ENCODE data around the gene TRAF3IP1. TPM values are rescaled to one million over a fixed set of nuclear protein-coding genes. Genes with fewer than 3 reads are reported as not detected.

Gene TRAF3IP1
- total RNA-seq, 2 experiments from 2014 or later, result 6.8 to 8.8 TPM

GRCh38 chr2:238422285-238422684 lies 102.0 kb downstream of the TRAF3IP1 start:
- Mint-ChIP-seq H3K9me3 (ENCODE audit: low read depth) (no peaks in the 10 kb centered on the region), H3K27ac (no peak overlapping the region), H3K4me1 (peaks cover 10% of the 10 kb centered on the region), H3K27me3 (no peaks in the 10 kb centered on the region), H3K4me3 (no peak overlapping the region), H3K36me3 (no peaks in the 10 kb centered on the region)
- ATAC-seq (no peak), DNase-seq (no peak)
- CTCF ChIA-PET, result interaction anchor here (0.6 kb wide), 1 partner anchor 46 kb away, joined by 3 read pairs; no protein-coding TSS in a partner anchor

DNA sequence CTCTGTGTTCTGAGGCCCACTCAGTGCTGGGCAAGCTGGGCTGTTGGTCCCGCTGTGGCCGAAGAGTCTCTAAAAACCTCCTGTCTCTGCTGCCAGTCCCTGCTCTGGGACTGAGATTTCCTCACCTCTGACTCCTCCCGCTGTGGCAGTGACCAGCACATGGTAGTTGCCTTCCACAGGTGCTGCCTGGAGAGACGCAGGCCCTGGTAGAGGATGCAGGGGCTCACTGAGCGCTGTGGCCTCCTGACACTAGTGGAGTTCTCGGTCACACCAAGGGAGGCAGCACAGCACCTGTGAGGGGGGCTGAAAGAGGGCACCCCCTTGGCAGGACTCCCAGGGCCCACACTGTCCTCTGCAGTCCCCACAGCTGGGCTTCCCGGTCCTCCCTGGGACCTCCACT lies 102.6 kb downstream of the TRAF3IP1 start:
- ATAC-seq, result no peak
- Mint-ChIP-seq H3K4me3 (no peak overlapping the region), H3K27me3 (no peaks in the 10 kb centered on the region), H3K4me1 (peaks cover 17% of the 10 kb centered on the region), H3K27ac (no peak overlapping the region), H3K36me3 (peaks cover 2% of the 10 kb centered on the region), H3K9me3 (ENCODE audit: low read depth) (no peaks in the 10 kb centered on the region)
- no peak for DNase-seq
- CTCF ChIA-PET, result interaction anchor here (1.1 kb wide), 1 partner anchor 33 kb away, joined by 3 read pairs; no protein-coding TSS in a partner anchor

DNA sequence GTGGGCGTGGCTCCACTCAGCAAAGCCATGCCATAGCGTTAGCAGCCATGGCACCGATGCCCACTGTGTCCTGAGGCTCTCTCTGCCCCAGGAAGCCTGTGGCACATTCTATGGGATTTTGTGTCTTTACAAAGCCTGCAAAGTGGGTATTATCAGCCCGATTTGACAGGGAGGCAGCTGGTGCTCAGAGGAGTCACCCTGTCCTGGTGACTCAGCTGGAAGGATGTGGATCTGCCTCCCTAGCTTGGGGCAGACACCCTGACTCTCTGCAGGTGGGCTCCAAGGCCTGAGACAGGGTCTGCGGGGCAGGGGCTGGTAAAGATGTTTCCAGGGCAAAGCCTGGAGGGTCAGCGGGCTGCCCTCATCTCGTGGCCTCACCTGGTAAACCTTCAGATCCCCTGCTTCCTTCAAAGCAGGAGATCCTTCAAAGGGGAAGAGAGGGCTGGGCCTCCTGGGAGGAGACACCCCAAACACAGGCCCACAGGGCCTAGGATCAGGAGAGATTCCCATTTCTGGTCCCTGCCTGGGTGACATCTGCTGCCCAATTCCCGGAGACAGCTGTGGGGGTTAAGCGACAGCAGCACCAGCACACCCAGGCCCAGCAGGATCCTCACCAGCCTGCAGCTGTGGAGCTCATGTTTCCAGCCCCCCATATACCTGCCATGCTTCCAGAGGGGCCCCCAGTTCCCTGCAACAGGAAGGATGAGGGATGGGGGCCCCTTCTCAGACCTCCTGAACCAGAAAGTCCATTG lies 103.4 kb downstream of the TRAF3IP1 start:
- Mint-ChIP-seq H3K9me3 (ENCODE audit: low read depth) (no peaks in the 10 kb centered on the region), H3K36me3 (peaks cover 3% of the 10 kb centered on the region), H3K4me1 (peaks cover 25% of the 10 kb centered on the region), H3K4me3 (no peak overlapping the region), H3K27me3 (no peaks in the 10 kb centered on the region), H3K27ac (no peak overlapping the region)
- CTCF ChIA-PET, result interaction anchor here (0.9 to 1.1 kb wide), 2 partner anchors 34 to 70 kb away, joined by 3 read pairs; no protein-coding TSS in a partner anchor
- ATAC-seq, result no peak
- no peak for DNase-seq

DNA sequence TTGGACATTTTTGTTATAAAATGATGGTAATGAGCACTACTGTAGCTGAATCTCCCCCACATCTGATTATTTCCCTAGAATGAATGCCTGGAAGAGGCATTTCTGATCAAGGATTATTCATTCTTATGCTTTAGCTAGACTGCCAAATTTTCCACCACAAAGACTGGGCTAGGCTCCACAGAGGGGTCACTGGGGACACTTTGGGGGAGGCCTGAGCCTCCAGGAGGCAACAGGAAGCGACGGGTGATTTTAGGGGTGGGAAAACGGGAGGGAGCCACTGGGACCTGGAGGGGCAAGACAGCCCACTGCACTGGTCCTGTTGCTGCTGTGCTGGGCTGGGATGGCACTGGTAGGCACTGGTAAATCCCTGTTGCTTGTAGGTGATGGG lies 104.0 kb downstream of the TRAF3IP1 start:
- no peak for DNase-seq
- no peak overlapping the region for H3K27ac Mint-ChIP-seq
- CTCF ChIA-PET, result interaction anchor here (0.9 to 1.1 kb wide), 2 partner anchors 34 to 69 kb away, joined by 3 read pairs; no protein-coding TSS in a partner anchor
- ATAC-seq, result no peak
- H3K9me3 Mint-ChIP-seq (ENCODE audit: low read depth), result no peaks in the 10 kb centered on the region
- peaks cover 28% of the 10 kb centered on the region for H3K4me1 Mint-ChIP-seq
- H3K36me3 Mint-ChIP-seq, result peaks cover 6% of the 10 kb centered on the region
- H3K4me3 Mint-ChIP-seq, result no peak overlapping the region
- no peaks in the 10 kb centered on the region for H3K27me3 Mint-ChIP-seq

DNA sequence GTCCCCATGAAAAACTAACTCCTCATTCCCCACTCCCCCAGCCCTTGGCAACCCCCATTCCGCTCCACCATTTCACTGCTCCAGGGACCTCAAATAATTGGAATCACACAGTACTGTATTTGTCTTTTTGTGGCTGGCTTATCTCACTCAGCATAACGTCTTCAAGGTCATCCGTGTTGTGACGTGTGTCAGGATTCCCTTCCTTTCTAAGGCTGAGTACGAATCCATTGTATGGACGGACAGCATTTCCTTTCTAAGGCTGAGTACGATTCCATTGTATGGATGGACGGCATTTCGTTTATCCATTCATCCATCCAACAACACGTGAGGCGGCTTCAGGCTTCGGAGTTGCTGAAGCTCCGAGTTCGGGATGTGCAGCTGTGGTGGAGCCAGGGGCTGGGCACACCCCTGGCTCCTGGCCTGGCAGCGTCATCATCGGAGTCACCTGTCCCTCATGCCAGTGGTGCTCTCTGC lies 105.2 kb downstream of the TRAF3IP1 start:
- peak overlapping the region; percentile 34 for H3K27ac Mint-ChIP-seq
- H3K4me3 Mint-ChIP-seq, result peak overlapping the region; percentile 26
- CTCF ChIA-PET, result no interaction called here
- no peaks in the 10 kb centered on the region for H3K9me3 Mint-ChIP-seq (ENCODE audit: low read depth)
- DNase-seq (no peak), ATAC-seq (no peak)
- H3K4me1 Mint-ChIP-seq, result peaks cover 37% of the 10 kb centered on the region
- peaks cover 14% of the 10 kb centered on the region for H3K36me3 Mint-ChIP-seq
- H3K27me3 Mint-ChIP-seq, result no peaks in the 10 kb centered on the region

- Mint-ChIP-seq H3K4me1 (peaks cover 40% of the 10 kb centered on the region), H3K27me3 (no peaks in the 10 kb centered on the region), H3K4me3 (peak overlapping the region; percentile 93), H3K9me3 (ENCODE audit: low read depth) (no peaks in the 10 kb centered on the region), H3K27ac (peak overlapping the region; percentile 92), H3K36me3 (peaks cover 16% of the 10 kb centered on the region)
- CTCF ChIA-PET, result no interaction called here
- ATAC-seq (peak; percentile 13), DNase-seq (no peak)
Observed at GRCh38 chr2:238425979-238426567, 105.8 kb downstream of the TRAF3IP1 start.

DNA sequence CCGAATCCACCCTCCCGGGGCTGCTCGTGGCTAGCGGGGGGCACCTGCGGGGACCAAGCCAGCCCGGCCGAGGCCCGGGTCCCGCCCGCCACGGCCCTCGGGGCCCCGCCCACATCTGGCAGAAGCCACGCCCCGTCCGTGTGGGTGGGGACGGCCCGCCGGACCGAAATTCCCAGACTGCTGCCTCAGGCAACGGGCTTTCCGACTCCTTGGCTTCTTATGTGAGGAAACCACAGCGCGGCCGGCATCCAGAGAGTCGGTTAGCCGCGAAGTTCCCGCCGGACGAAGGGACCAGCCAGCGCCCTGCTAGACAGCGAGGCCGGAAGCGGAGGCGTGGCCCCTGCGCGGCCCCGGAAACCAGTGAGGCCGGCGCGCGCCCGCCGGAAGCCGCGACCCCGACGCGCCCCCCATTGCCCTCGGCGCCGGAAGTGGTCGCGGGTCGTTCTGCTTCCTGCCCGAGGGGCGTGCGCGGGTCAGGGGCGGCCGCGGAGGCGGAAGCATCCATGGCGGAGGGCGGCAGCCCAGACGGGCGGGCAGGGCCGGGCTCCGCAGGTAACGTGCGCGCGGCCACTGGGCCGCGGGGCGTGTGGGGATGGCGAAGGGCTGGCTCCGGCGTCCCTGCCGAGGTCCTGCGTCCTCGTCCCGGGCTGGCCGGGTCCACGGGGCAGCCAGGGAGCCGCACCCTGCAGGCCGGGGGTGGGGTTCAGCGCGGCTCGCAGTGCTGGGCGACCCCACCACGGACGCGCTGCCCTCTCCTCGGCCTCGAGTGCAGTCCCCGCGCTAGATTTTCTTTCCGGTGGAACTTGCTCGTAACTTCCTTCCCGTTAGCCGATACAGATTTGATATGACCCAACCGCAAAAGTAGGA lies 106.5 kb downstream of the TRAF3IP1 start, which contains the start of gene ASB1:
TSS of gene ASB1 (plus strand) at position 360 of the 867 bp plus-strand sequence. CDS start at position 504, 144 bp downstream.
- peak within 1 kb of the TSS; percentile 92 for H3K27ac Mint-ChIP-seq
- CTCF ChIA-PET, result interaction anchor here (0.8 to 1.2 kb wide), 3 partner anchors 33 to 754 kb away, joined by 3 read pairs; no protein-coding TSS in a partner anchor
- peak; percentile 93 for DNase-seq
- peak; percentile 85 for ATAC-seq
- no peaks in the 10 kb centered on the region for H3K27me3 Mint-ChIP-seq
- H3K9me3 Mint-ChIP-seq (ENCODE audit: low read depth), result no peaks in the 10 kb centered on the region
- H3K4me3 Mint-ChIP-seq, result peak within 1 kb of the TSS; percentile 93
- peaks cover 46% of the 10 kb centered on the region for H3K4me1 Mint-ChIP-seq
- H3K36me3 Mint-ChIP-seq, result peaks cover 16% of the 10 kb centered on the region

- ATAC-seq (peak; percentile 17), DNase-seq (no peak)
- Mint-ChIP-seq H3K9me3 (ENCODE audit: low read depth) (no peaks in the 10 kb centered on the region), H3K36me3 (peaks cover 16% of the 10 kb centered on the region), H3K4me1 (peaks cover 52% of the 10 kb centered on the region), H3K27me3 (no peaks in the 10 kb centered on the region), H3K4me3 (peak overlapping the region; percentile 93), H3K27ac (peak overlapping the region; percentile 88)
- CTCF ChIA-PET, result interaction anchor here (0.8 to 1.3 kb wide), 4 partner anchors 32 to 754 kb away, joined by 3 to 4 read pairs (median 3); no protein-coding TSS in a partner anchor
Observed at GRCh38 chr2:238427435-238428162, 107.3 kb downstream of the TRAF3IP1 start.

DNA sequence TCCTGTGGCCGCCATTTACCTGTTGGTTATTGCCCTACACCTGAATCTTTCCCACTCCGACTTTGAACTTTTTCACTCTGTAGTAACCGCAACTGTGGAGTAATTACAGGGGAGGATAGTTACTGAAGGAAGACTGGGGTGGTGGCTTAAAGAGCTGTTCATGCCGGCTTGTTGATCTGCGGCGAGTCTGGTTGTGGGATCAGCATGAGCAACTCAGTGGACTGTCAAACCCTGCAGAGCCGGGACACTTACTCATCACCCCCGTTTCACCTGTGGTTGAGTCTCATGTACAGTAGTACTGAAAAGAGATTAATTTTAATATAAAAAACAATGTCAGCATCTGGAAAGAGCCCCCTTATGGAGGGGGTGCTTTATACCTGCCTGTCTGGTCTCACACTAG lies 108.5 kb downstream of the TRAF3IP1 start:
- H3K27me3 Mint-ChIP-seq, result no peaks in the 10 kb centered on the region
- DNase-seq (no peak), ATAC-seq (no peak)
- H3K4me1 Mint-ChIP-seq, result peaks cover 52% of the 10 kb centered on the region
- H3K27ac Mint-ChIP-seq, result no peak overlapping the region
- CTCF ChIA-PET, result interaction anchor here (1.3 kb wide), 1 partner anchor 58 kb away, joined by 4 read pairs; no protein-coding TSS in a partner anchor
- H3K4me3 Mint-ChIP-seq, result no peak overlapping the region
- H3K36me3 Mint-ChIP-seq, result peaks cover 21% of the 10 kb centered on the region
- no peaks in the 10 kb centered on the region for H3K9me3 Mint-ChIP-seq (ENCODE audit: low read depth)

GRCh38 chr2:238430781-238431180 lies 110.5 kb downstream of the TRAF3IP1 start:
- Mint-ChIP-seq H3K27ac (no peak overlapping the region), H3K27me3 (no peaks in the 10 kb centered on the region), H3K9me3 (ENCODE audit: low read depth) (no peaks in the 10 kb centered on the region), H3K4me1 (peaks cover 46% of the 10 kb centered on the region), H3K36me3 (peaks cover 23% of the 10 kb centered on the region), H3K4me3 (no peak overlapping the region)
- ATAC-seq, result no peak
- DNase-seq, result no peak
- CTCF ChIA-PET, result interaction anchor here (1.2 to 1.5 kb wide), 3 partner anchors 31 to 60 kb away, joined by 3 to 7 read pairs (median 4); no protein-coding TSS in a partner anchor

DNA sequence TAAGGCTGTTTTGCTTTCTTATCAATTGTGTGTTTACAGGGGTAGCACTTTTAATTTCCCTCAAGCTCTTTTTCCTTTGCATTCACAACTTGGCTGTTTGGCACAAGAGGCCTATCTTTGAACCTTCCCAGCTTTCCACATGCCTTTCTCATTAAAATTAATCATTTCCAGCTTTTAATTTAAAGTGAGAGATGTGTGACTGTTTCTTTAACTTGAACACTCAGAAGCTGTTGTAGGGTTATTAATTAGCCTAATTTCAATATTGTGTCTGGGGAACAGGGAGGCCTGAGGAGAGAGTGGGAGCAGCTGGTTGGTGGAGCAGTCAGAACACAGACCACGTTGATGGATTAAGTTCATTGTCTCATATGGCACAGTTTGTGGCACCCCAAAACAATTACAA lies 111.1 kb downstream of the TRAF3IP1 start:
- peaks cover 42% of the 10 kb centered on the region for H3K4me1 Mint-ChIP-seq
- H3K36me3 Mint-ChIP-seq, result peaks cover 27% of the 10 kb centered on the region
- CTCF ChIA-PET, result interaction anchor here (1.2 to 1.5 kb wide), 3 partner anchors 30 to 61 kb away, joined by 3 to 7 read pairs (median 4); no protein-coding TSS in a partner anchor

DNA sequence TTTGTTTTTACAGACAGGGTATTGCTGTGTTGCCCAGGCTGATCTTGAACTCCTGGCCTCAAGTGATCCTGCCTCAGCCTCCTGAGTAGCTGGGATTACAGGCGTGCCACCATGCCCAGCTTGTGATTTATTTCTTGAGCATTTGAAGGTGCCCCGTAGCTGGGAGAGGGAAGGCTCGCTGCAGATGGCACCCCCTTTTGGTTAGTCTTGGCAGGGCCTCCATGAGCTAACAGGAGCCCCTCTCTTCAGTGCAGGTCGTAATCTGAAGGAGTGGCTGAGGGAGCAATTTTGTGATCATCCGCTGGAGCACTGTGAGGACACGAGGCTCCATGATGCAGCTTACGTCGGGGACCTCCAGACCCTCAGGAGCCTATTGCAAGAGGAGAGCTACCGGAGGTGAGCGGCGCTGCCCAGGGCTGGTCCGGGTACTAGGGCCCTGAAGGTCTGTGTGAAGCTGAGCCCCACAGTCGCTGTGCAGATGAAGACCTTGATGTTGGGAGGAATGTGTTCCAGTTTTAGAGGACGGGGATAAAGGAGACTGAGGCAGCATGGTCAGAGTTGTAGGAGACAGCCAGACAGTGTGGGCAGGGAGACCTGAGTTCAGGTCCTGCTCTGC lies 113.1 kb downstream of the TRAF3IP1 start:
- Mint-ChIP-seq H3K27me3 (no peaks in the 10 kb centered on the region), H3K36me3 (peaks cover 34% of the 10 kb centered on the region), H3K27ac (no peak overlapping the region), H3K4me3 (no peak overlapping the region), H3K4me1 (peaks cover 30% of the 10 kb centered on the region), H3K9me3 (ENCODE audit: low read depth) (no peaks in the 10 kb centered on the region)
- CTCF ChIA-PET, result interaction anchor here (1.1 to 1.5 kb wide), 2 partner anchors 75 to 352 kb away, joined by 3 to 4 read pairs; no protein-coding TSS in a partner anchor
- DNase-seq (no peak), ATAC-seq (no peak)

More for the DNA sequence above, 111.1 kb downstream of the TRAF3IP1 start:
- Mint-ChIP-seq H3K9me3 (ENCODE audit: low read depth) (no peaks in the 10 kb centered on the region), H3K27me3 (no peaks in the 10 kb centered on the region), H3K27ac (peak overlapping the region; percentile 47), H3K4me3 (no peak overlapping the region)
- ATAC-seq (no peak), DNase-seq (no peak)

All from activated CD8-positive, alpha-beta memory T cell treated with anti-CD3 and anti-CD28 coated beads, Interleukin-2, amount 10 ng/mL, durations not matched to agents 7 days and 5 days (primary cell).